ENCODE measurements around the gene ASTN2.

DNA sequence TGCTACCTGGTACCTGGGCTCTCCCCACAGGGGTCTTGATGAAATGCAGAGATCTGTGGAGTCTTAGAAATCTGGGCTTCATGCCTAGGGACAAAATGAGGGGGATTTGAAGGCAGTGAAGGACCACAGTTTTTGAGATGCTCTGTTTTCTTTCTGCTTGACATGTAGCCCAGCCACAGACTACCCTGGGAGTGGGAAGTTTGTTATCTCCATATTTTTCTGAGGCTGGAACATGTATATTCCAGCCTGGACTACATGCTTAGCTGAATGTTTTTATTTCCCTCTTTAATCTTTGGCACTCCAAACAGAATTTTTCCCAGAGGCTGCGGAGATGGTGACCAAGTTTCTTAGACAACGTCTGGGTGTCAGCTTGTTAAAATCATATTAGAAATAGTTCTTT lies 1008.4 kb downstream of the ASTN2 start:
- no peak for TF ChIP-seq POLR2A (IDR thresholded peaks at IDR 0.05; ENCODE audit: low read length)
- no peak for TF ChIP-seq GATA1 (IDR thresholded peaks at IDR 0.05; ENCODE audit: low read depth, low read length)

Measured in erythroblast (primary cell).